22Rv1 (cell line): ENCODE results near the gene ANGPTL7.

ENCODE experiments used
- CTCF ChIP-seq: fragments of 450-650 bp; IDR thresholded peaks from 2 replicates; pipeline ENCODE4 v1.5.1; 2017; ENCODE audit warnings: mild to moderate bottlenecking
- ZFX ChIP-seq: fragments of 450-650 bp; IDR thresholded peaks from 2 replicates; pipeline ENCODE4 v1.6.1; 2017; ENCODE audit warnings: antibody characterized with exemption, borderline replicate concordance

DNA sequence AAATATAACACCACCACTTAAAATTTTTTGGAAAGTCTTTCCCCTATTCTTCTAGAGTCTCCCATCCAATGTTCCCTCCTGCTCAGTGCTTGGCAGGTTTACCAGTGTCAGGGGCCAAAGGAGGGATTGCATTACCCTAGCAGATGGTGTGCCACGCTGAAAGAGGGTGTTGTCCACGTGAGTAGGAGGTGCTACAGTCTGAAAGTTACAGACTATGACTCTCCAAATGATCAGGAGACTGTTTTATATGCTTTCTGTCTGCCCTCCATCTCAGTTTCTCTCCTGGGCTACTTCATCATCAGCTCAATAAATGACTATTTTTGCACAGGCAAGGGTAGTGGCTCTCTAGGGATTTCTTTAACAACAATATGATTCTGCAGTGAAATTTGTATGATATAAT lies 31.3 kb upstream of the ANGPTL7 start:
- TF ChIP-seq CTCF, result no peak
- TF ChIP-seq ZFX, result no peak
